IMR-90 (cell line): Measurements from ENCODE around the gene PRSS33. TPM values are rescaled to one million over a fixed set of nuclear protein-coding genes. Genes with fewer than 3 reads are reported as not detected.

Experiments
- ATAC-seq: fragments of 200-7000 bp; cut with Tn5 transposase; 2 replicates; pipeline ENCODE4 v1.9.1; 2020; ENCODE audit warnings: low read depth, mild to moderate bottlenecking, moderate library complexity
- BruUV-seq: library from RNA; stranded (reverse); fragments of 400-500 nt; replicated peaks from 2 replicates; lab custom pipeline; 2021; lab: Mats Ljungman, UMichigan
- CTCF ChIA-PET: fragments of 300-600 bp; formaldehyde crosslinking; extraction: SDS; loops from one replicate; lab custom pipeline; 2021; ENCODE audit warnings: antibody characterized with exemption; lab: Yijun Ruan, JAX
- POLR2A ChIA-PET: fragments of 300-600 bp; sonication (Branson Sonifier 250); formaldehyde crosslinking; loops from one replicate; lab custom pipeline; 2022; ENCODE audit warnings: antibody characterized with exemption; ENCODE audit not compliant: unreplicated experiment; lab: Charles Lee
- DNase-seq: peaks from one replicate; pipeline ENCODE4 v3.0.0; 2013
- H2AFZ ChIP-seq: replicated peaks from 2 replicates; pipeline ENCODE3; 2013; ENCODE audit warnings: low read length, mild to moderate bottlenecking; ENCODE audit not compliant: poor library complexity
- H2AK5ac ChIP-seq: 2 replicates; pipeline ENCODE4 v1.6.1; 2013; ENCODE audit warnings: low read depth, low read length, inconsistent platforms
- H2AK9ac ChIP-seq: replicated peaks from 2 replicates; pipeline ENCODE3; 2013; ENCODE audit warnings: mild to moderate bottlenecking, low read depth, low read length, moderate library complexity; ENCODE audit not compliant: poor library complexity
- H2BK120ac ChIP-seq: 2 replicates; pipeline ENCODE4 v1.6.1; 2013; ENCODE audit warnings: low read depth, low read length, inconsistent platforms
- H2BK15ac ChIP-seq: 3 replicates; pipeline ENCODE4 v1.6.1; 2013; ENCODE audit warnings: low read depth, low read length, inconsistent platforms
- H2BK20ac ChIP-seq: 2 replicates; pipeline ENCODE4 v1.6.1; 2013; ENCODE audit warnings: low read depth, mild to moderate bottlenecking, inconsistent platforms, low read length, moderate library complexity
- H2BK5ac ChIP-seq: 2 replicates; pipeline ENCODE4 v1.6.1; 2013; ENCODE audit warnings: mild to moderate bottlenecking, low read depth, low read length, inconsistent platforms; ENCODE audit not compliant: poor library complexity, severe bottlenecking
- H3K14ac ChIP-seq: replicated peaks from 2 replicates; pipeline ENCODE4 v1.6.1; 2013; ENCODE audit warnings: low read depth, low read length, inconsistent platforms
- H3K18ac ChIP-seq: 2 replicates; pipeline ENCODE4 v1.6.1; 2013; ENCODE audit warnings: low read depth, low read length, control low read depth
- H3K23ac ChIP-seq: 2 replicates; pipeline ENCODE4 v1.6.1; 2013; ENCODE audit warnings: low read depth, low read length, inconsistent platforms
- H3K27ac ChIP-seq: 2 replicates; pipeline ENCODE4 v1.5.1; 2013; ENCODE audit warnings: mild to moderate bottlenecking, control low read depth, low read length; ENCODE audit not compliant: insufficient read depth
- H3K27me3 ChIP-seq: 2 replicates; pipeline ENCODE4 v1.6.1; 2013; ENCODE audit warnings: low read length; ENCODE audit not compliant: control insufficient read depth, insufficient read depth
- H3K36me3 ChIP-seq: 2 replicates; pipeline ENCODE4 v1.6.1; 2013; ENCODE audit warnings: low read length, mixed read lengths; ENCODE audit not compliant: control insufficient read depth, insufficient read depth
- H3K4ac ChIP-seq: 2 replicates; pipeline ENCODE4 v1.6.1; 2013; ENCODE audit warnings: low read depth, low read length, inconsistent platforms
- H3K4me1 ChIP-seq: 2 replicates; pipeline ENCODE4 v1.6.1; 2013; ENCODE audit warnings: low read length, mixed read lengths; ENCODE audit not compliant: control insufficient read depth, insufficient read depth
- H3K4me2 ChIP-seq: 2 replicates; pipeline ENCODE4 v1.6.1; 2013; ENCODE audit warnings: low read depth, mild to moderate bottlenecking, control low read depth, low read length, moderate library complexity
- H3K4me3 ChIP-seq: 2 replicates; pipeline ENCODE4 v1.5.1; 2013; ENCODE audit warnings: low read depth, mild to moderate bottlenecking, control low read depth, low read length, moderate library complexity; ENCODE audit not compliant: insufficient read depth
- H3K56ac ChIP-seq: 2 replicates; pipeline ENCODE4 v1.6.1; 2013; ENCODE audit warnings: low read length, inconsistent platforms; ENCODE audit not compliant: insufficient read depth; ENCODE audit errors: extremely low read depth
- H3K79me1 ChIP-seq, 2 experiments: 2 replicates each; pipeline ENCODE4 v1.6.1; 2013; ENCODE audit warnings: low read length in 2 of 2, inconsistent platforms in 1 of 2, low read depth in 1 of 2
- H3K9ac ChIP-seq: 2 replicates; pipeline ENCODE4 v1.6.1; 2013; ENCODE audit warnings: low read depth, low read length, control low read depth
- H3K9me1 ChIP-seq: 2 replicates; pipeline ENCODE4 v1.6.1; 2013; ENCODE audit warnings: low read length, inconsistent platforms; ENCODE audit not compliant: insufficient read depth
- H3K9me3 ChIP-seq: 2 replicates; pipeline ENCODE4 v1.6.1; 2013; ENCODE audit warnings: low read length; ENCODE audit not compliant: control insufficient read depth, insufficient read depth
- H4K20me1 ChIP-seq: 2 replicates; pipeline ENCODE4 v1.6.1; 2013; ENCODE audit warnings: low read length, inconsistent platforms; ENCODE audit not compliant: insufficient read depth
- H4K5ac ChIP-seq: 2 replicates; pipeline ENCODE4 v1.6.1; 2013; ENCODE audit warnings: mild to moderate bottlenecking, low read depth, low read length, control low read depth
- H4K8ac ChIP-seq, 2 experiments: 2 replicates each; pipeline ENCODE4 v1.6.1; 2013; ENCODE audit warnings: low read depth in 2 of 2, low read length in 2 of 2, control low read depth in 1 of 2, inconsistent platforms in 1 of 2
- H4K91ac ChIP-seq: 2 replicates; pipeline ENCODE4 v1.6.1; 2013; ENCODE audit warnings: low read depth, low read length, inconsistent platforms; ENCODE audit not compliant: insufficient read depth
- BHLHE40 ChIP-seq: fragments of 150-350 bp; IDR thresholded peaks from 2 replicates; pipeline ENCODE4 v1.6.1; 2016; ENCODE audit warnings: mild to moderate bottlenecking, low read depth, low read length
- CHD1 ChIP-seq: IDR thresholded peaks from 2 replicates; pipeline ENCODE4 v1.6.1; 2012; ENCODE audit warnings: low read depth, low read length, improper control_type of control experiment
- FOS ChIP-seq: fragments of 150-350 bp; IDR thresholded peaks from 2 replicates; pipeline ENCODE4 v1.6.1; 2016; ENCODE audit warnings: low read depth, low read length
- MAFK ChIP-seq: IDR thresholded peaks from 2 replicates; pipeline ENCODE4 v1.6.1; 2012; ENCODE audit warnings: low read depth, low read length, improper control_type of control experiment
- MAZ ChIP-seq: IDR thresholded peaks from 2 replicates; pipeline ENCODE4 v1.6.1; 2012; ENCODE audit warnings: low read depth, mild to moderate bottlenecking, low read length, improper control_type of control experiment, moderate library complexity, borderline replicate concordance
- MXI1 ChIP-seq: IDR thresholded peaks from 2 replicates; pipeline ENCODE4 v1.6.1; 2012; ENCODE audit warnings: low read depth, mild to moderate bottlenecking, low read length, moderate library complexity, borderline replicate concordance
- NFE2L2 ChIP-seq: fragments of 150-350 bp; IDR thresholded peaks from 2 replicates; pipeline ENCODE4 v1.6.1; 2016; ENCODE audit warnings: low read depth, mild to moderate bottlenecking, low read length
- POLR2A ChIP-seq: IDR thresholded peaks from 2 replicates; pipeline ENCODE4 v1.6.1; 2012; ENCODE audit warnings: mild to moderate bottlenecking, low read depth, low read length
- RCOR1 ChIP-seq: IDR thresholded peaks from 2 replicates; pipeline ENCODE4 v1.6.1; 2012; ENCODE audit warnings: mild to moderate bottlenecking, low read length, improper control_type of control experiment; ENCODE audit not compliant: insufficient replicate concordance
- RFX5 ChIP-seq: IDR thresholded peaks from 2 replicates; pipeline ENCODE4 v1.8.0; 2012; ENCODE audit warnings: low read depth, mild to moderate bottlenecking, low read length, moderate library complexity
- SMC3 ChIP-seq: fragments of 150-350 bp; IDR thresholded peaks from 2 replicates; pipeline ENCODE4 v1.6.1; 2016; ENCODE audit warnings: low read depth, mild to moderate bottlenecking, antibody characterized with exemption, low read length, moderate library complexity
- WGBS, 2 experiments: methylation state at CpG; one replicate each; pipeline versions ENCODE4 v1.1.5 to v1.1.7; 2013; ENCODE audit warnings: missing lambda C conversion rate in 2 of 2; ENCODE audit not compliant: insufficient read length in 1 of 2; ENCODE audit errors: extremely low coverage in 2 of 2; 5-methylcytosine and 5-hydroxymethylcytosine counted together
- dilution Hi-C: fragments of 300-500 bp; cut with HindIII; formaldehyde crosslinking; loops from one replicate; pipeline ENCODE4 v1.14.3; 2018; ENCODE audit warnings: low sequenced_read_pairs; ENCODE audit not compliant: unreplicated experiment
- in situ Hi-C: fragments of 300-500 bp; cut with MboI; formaldehyde crosslinking; loops from 3 replicates; pipeline ENCODE4 v1.14.3; 2019; ENCODE audit warnings: low sequenced_read_pairs, inconsistent platforms, mixed read lengths
- intact Hi-C: fragments of 100-400 bp; cut with micrococcal nuclease; formaldehyde crosslinking; loops from 2 replicates; pipeline ENCODE4 v1.10.0; 2022
- polyA plus RNA-seq, 3 experiments: library from polyadenylated mRNA; depleted of rRNA; stranded (reverse); fragments of >200 nt; gene quantifications; 2 replicates each; pipeline ENCODE4 v1.2.3, GENCODE V29; 2012; ENCODE audit warnings: low replicate concordance in 1 of 3
- total RNA-seq: library from RNA; depleted of rRNA; stranded (reverse); fragments of >200 nt; gene quantifications from 2 replicates; pipeline ENCODE4 v1.2.3, GENCODE V29; 2012
- TF ChIP-seq, protein P1 (sequence below): fragments of 150-350 bp; IDR thresholded peaks from 2 replicates; pipeline ENCODE4 v1.6.1; 2017; ENCODE audit warnings: mild to moderate bottlenecking, antibody characterized with exemption, low read length, low read depth
- TF ChIP-seq, protein P2 (sequence below): conservative IDR thresholded peaks from 2 replicates; pipeline ENCODE4 v1.5.1; 2012; ENCODE audit warnings: mild to moderate bottlenecking, low read depth, low read length, improper control_type of control experiment

PRSS33 gene
- total and polyA plus RNA-seq, 2 of the 4 experiments (the other 2 are of a cell fraction): not detected

DNA sequence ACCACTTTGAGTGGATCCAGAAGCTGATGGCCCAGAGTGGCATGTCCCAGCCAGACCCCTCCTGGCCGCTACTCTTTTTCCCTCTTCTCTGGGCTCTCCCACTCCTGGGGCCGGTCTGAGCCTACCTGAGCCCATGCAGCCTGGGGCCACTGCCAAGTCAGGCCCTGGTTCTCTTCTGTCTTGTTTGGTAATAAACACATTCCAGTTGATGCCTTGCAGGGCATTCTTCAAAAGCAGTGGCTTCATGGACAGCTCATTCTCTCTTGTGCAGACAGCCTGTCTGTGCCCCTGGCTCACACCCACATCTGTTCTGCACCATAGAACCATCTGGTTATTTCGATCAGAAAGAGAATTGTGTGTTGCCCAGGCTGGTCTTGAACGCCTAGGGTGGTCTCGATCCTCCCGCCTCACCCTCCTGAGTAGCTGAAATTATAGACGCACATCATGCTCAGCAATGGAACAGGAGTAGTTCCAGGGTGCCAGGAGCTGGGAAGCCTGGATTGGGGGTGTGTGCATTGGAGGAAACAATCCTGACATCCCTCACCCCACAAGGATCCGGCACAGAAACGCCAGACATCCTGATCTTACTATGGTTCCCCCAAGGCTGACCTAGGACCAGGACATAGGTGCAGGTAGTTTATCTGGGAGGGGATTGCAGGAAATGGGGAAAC lies 34.3 kb upstream of the PRSS33 start:
- Histone ChIP-seq H4K8ac (no peak overlapping the region), H3K9me3 (no peaks in the 10 kb centered on the region), H3K4me1 (no peaks in the 10 kb centered on the region), H4K5ac (no peak overlapping the region), H2AK5ac (no peak overlapping the region), H4K91ac (no peak overlapping the region), H2BK120ac (no peak overlapping the region), H3K79me1 (no peaks in the 10 kb centered on the region), H3K4ac (no peak overlapping the region), H3K18ac (no peak overlapping the region), H3K27me3 (peaks cover 56% of the 10 kb centered on the region), H3K36me3 (no peaks in the 10 kb centered on the region), H3K9ac (no peak overlapping the region), H3K9me1 (no peaks in the 10 kb centered on the region), H2BK20ac (no peak overlapping the region), H3K4me2 (no peak overlapping the region), H3K23ac (no peak overlapping the region), H3K56ac (no peak overlapping the region), H3K4me3 (no peak overlapping the region), H2BK5ac (no peak overlapping the region), H2AK9ac (no peak overlapping the region), H3K14ac (no peak overlapping the region), H4K20me1 (no peaks in the 10 kb centered on the region), H3K27ac (no peak overlapping the region), H2AFZ (no peak overlapping the region), H2BK15ac (no peak overlapping the region)
- WGBS, 2 experiments: no CpG with 5 or more reads among the region's 9 CpGs
- dilution Hi-C loops: no loop called here
- POLR2A ChIA-PET: no interaction called here
- intact Hi-C loops: no loop called here
- CTCF ChIA-PET: no interaction called here
- BruUV-seq: no TSS peak
- DNase-seq (no peak), ATAC-seq (no peak)
- TF ChIP-seq, protein P1, sequence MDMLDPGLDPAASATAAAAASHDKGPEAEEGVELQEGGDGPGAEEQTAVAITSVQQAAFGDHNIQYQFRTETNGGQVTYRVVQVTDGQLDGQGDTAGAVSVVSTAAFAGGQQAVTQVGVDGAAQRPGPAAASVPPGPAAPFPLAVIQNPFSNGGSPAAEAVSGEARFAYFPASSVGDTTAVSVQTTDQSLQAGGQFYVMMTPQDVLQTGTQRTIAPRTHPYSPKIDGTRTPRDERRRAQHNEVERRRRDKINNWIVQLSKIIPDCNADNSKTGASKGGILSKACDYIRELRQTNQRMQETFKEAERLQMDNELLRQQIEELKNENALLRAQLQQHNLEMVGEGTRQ: no peak
- TF ChIP-seq MAFK: no peak
- no peak for TF ChIP-seq RCOR1
- TF ChIP-seq NFE2L2: no peak
- no peak for TF ChIP-seq CHD1
- no peak for TF ChIP-seq MAZ
- no peak for TF ChIP-seq RFX5
- TF ChIP-seq, protein P2, sequence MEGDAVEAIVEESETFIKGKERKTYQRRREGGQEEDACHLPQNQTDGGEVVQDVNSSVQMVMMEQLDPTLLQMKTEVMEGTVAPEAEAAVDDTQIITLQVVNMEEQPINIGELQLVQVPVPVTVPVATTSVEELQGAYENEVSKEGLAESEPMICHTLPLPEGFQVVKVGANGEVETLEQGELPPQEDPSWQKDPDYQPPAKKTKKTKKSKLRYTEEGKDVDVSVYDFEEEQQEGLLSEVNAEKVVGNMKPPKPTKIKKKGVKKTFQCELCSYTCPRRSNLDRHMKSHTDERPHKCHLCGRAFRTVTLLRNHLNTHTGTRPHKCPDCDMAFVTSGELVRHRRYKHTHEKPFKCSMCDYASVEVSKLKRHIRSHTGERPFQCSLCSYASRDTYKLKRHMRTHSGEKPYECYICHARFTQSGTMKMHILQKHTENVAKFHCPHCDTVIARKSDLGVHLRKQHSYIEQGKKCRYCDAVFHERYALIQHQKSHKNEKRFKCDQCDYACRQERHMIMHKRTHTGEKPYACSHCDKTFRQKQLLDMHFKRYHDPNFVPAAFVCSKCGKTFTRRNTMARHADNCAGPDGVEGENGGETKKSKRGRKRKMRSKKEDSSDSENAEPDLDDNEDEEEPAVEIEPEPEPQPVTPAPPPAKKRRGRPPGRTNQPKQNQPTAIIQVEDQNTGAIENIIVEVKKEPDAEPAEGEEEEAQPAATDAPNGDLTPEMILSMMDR: no peak
- TF ChIP-seq BHLHE40: no peak
- no peak for TF ChIP-seq MXI1
- no peak for TF ChIP-seq POLR2A
- no peak for TF ChIP-seq SMC3
- TF ChIP-seq FOS: no peak
- in situ Hi-C loops: no loop called here
